GM12878 (cell line): Measurements from ENCODE around the gene USPL1. TPM values are rescaled to one million over a fixed set of nuclear protein-coding genes. Genes with fewer than 3 reads are reported as not detected.

Experiments used
- ATAC-seq: fragments of 200-7000 bp; cut with Tn5 transposase; 3 replicates; pipeline ENCODE4 v1.9.1; 2020; ENCODE audit warnings: mild to moderate bottlenecking, moderate library complexity
- BruUV-seq: library from RNA; stranded (reverse); fragments of 400-500 nt; replicated peaks from 2 replicates; lab custom pipeline; 2021; lab: Mats Ljungman, UMichigan
- CTCF ChIA-PET: fragments of 300-600 bp; sonication (Branson Sonifier 250); formaldehyde crosslinking; extraction: SDS; loops from one replicate; lab custom pipeline; 2021; ENCODE audit warnings: inconsistent platforms; lab: Yijun Ruan, JAX
- POLR2A ChIA-PET: fragments of 350-600 bp; formaldehyde crosslinking; extraction: SDS; loops from one replicate; lab custom pipeline; 2021; ENCODE audit warnings: inconsistent platforms; lab: Charles Lee
- RAD21 ChIA-PET: fragments of 300-600 bp; sonication (Branson Sonifier 250); formaldehyde crosslinking; loops from one replicate; lab custom pipeline; 2023; ENCODE audit warnings: antibody characterized with exemption; ENCODE audit not compliant: unreplicated experiment; lab: Charles Lee
- SMC1A ChIA-PET: fragments of 300-600 bp; sonication (Branson Sonifier 250); formaldehyde crosslinking; loops from one replicate; lab custom pipeline; 2023; ENCODE audit not compliant: unreplicated experiment, uncharacterized antibody; lab: Charles Lee
- DNase-seq: peaks from one replicate; pipeline ENCODE4 v3.0.0-alpha.2; 2011; ENCODE audit warnings: low read depth, low spot score
- FAIRE-seq: peaks from 3 replicates; lab custom pipeline; 2011; peaks lifted over from hg19 to GRCh38; lab: Jason Lieb, UNC
- H2AFZ ChIP-seq: 2 replicates; pipeline ENCODE4 v1.6.0; 2011; ENCODE audit warnings: low read depth, low read length, control low read depth; ENCODE audit not compliant: control insufficient read depth
- H3K27ac ChIP-seq: 2 replicates; pipeline ENCODE4 v1.5.1; 2011; ENCODE audit warnings: control low read depth; ENCODE audit not compliant: control insufficient read depth, insufficient read depth
- H3K27me3 ChIP-seq, 2 experiments: replicated peaks in 1 of 2; 2 replicates each; pipeline versions ENCODE4 v1.6.0 to v1.6.1; 2011; ENCODE audit warnings: low read length in 1 of 2; ENCODE audit not compliant: control insufficient read depth in 2 of 2, insufficient read depth in 2 of 2
- H3K36me3 ChIP-seq, 2 experiments: 2 replicates each; pipeline ENCODE4 v1.5.1; 2011; ENCODE audit warnings: low read length in 1 of 2; ENCODE audit not compliant: control insufficient read depth in 2 of 2, insufficient read depth in 2 of 2
- H3K4me1 ChIP-seq: 2 replicates; pipeline ENCODE4 v1.6.1; 2011; ENCODE audit warnings: mild to moderate bottlenecking, low read length, moderate library complexity, mixed read lengths; ENCODE audit not compliant: control insufficient read depth, insufficient read depth
- H3K4me2 ChIP-seq: 2 replicates; pipeline ENCODE4 v1.6.0; 2011; ENCODE audit warnings: control low read depth; ENCODE audit not compliant: control insufficient read depth, insufficient read depth
- H3K4me3 ChIP-seq: fragments of 200-600 bp; sonication (generic); 2 replicates; pipeline ENCODE4 v1.5.1; 2016
- H3K79me2 ChIP-seq: 2 replicates; pipeline ENCODE4 v1.6.0; 2011; ENCODE audit warnings: low read length; ENCODE audit not compliant: control insufficient read depth, insufficient read depth
- H3K9ac ChIP-seq: 2 replicates; pipeline ENCODE4 v1.8.0; 2011; ENCODE audit warnings: low read length, control low read depth, mixed read lengths; ENCODE audit not compliant: control insufficient read depth, insufficient read depth
- H3K9me3 ChIP-seq: replicated peaks from 3 replicates; pipeline ENCODE4 v1.5.1; 2011; ENCODE audit warnings: mild to moderate bottlenecking, low read length; ENCODE audit not compliant: control insufficient read depth, insufficient read depth
- H4K20me1 ChIP-seq: 2 replicates; pipeline ENCODE4 v1.6.0; 2011; ENCODE audit not compliant: control insufficient read depth, insufficient read depth
- E4F1 ChIP-seq: fragments of 450-650 bp; IDR thresholded peaks from 2 replicates; pipeline ENCODE4 v1.6.1; 2018; ENCODE audit warnings: borderline replicate concordance, mild to moderate bottlenecking; ENCODE audit not compliant: partially characterized antibody
- ETV6 ChIP-seq, 2 experiments: fragments of 450-650 bp in 1 of 2; IDR thresholded peaks in 1 of 2; conservative IDR thresholded peaks in 1 of 2; 2 replicates each; pipeline ENCODE4 v1.6.1; 2014; ENCODE audit warnings: antibody characterized with exemption in 1 of 2, borderline replicate concordance in 1 of 2, low read depth in 1 of 2, mild to moderate bottlenecking in 1 of 2, moderate library complexity in 1 of 2
- IRF3 ChIP-seq: fragments of 450-650 bp; IDR thresholded peaks from 2 replicates; pipeline ENCODE4 v1.6.1; 2014; ENCODE audit warnings: mild to moderate bottlenecking
- NR2F1 ChIP-seq: fragments of 450-650 bp; conservative IDR thresholded peaks from 2 replicates; pipeline ENCODE4 v1.6.1; 2017; ENCODE audit warnings: mild to moderate bottlenecking
- RFX5 ChIP-seq: IDR thresholded peaks from 2 replicates; pipeline ENCODE4 v1.6.1; 2011; ENCODE audit warnings: low read depth, low read length, improper control_type of control experiment
- SREBF1 ChIP-seq: IDR thresholded peaks from 2 replicates; pipeline ENCODE4 v1.6.1; 2012; ENCODE audit warnings: mild to moderate bottlenecking, low read length
- SRF ChIP-seq, 2 experiments: IDR thresholded peaks; 2 replicates each; pipeline ENCODE4 v1.6.1; 2011; ENCODE audit warnings: low read depth in 2 of 2, low read length in 2 of 2, mild to moderate bottlenecking in 1 of 2, moderate library complexity in 1 of 2
- TCF7 ChIP-seq: IDR thresholded peaks from 2 replicates; pipeline ENCODE4 v1.6.1; 2014; ENCODE audit warnings: antibody characterized with exemption, borderline replicate concordance
- WRNIP1 ChIP-seq: IDR thresholded peaks from 2 replicates; pipeline ENCODE4 v1.6.1; 2011; ENCODE audit warnings: low read depth, low read length, improper control_type of control experiment, borderline replicate concordance
- YY1 ChIP-seq: IDR thresholded peaks from 2 replicates; pipeline ENCODE4 v1.6.1; 2011; ENCODE audit warnings: low read depth, mild to moderate bottlenecking, low read length
- ZZZ3 ChIP-seq: IDR thresholded peaks from 2 replicates; pipeline ENCODE4 v1.6.1; 2011; ENCODE audit warnings: low read depth; ENCODE audit not compliant: control insufficient read depth, insufficient read length
- WGBS: methylation state at CpG from one replicate; pipeline ENCODE4 v1.1.6; 2016; ENCODE audit warnings: low lambda C conversion rate; ENCODE audit not compliant: insufficient replicate concordance, insufficient coverage; ENCODE audit errors: missing lambda C conversion rate; 5-methylcytosine and 5-hydroxymethylcytosine counted together
- in situ Hi-C: fragments of 300-500 bp; cut with MboI; formaldehyde crosslinking; loops from 9 replicates; pipeline ENCODE4 v1.14.3; 2018; ENCODE audit warnings: mixed read lengths
- intact Hi-C: fragments of 100-400 bp; cut with micrococcal nuclease; formaldehyde crosslinking; loops from one replicate; pipeline ENCODE4 v1.14.2; 2022; ENCODE audit not compliant: unreplicated experiment
- polyA plus RNA-seq, 11 experiments: library from polyadenylated mRNA; depleted of rRNA in 4 of 11; unstranded in 6 of 11; stranded (reverse) in 5 of 11; fragments of >200 nt; fragmentation: Nextera tagmentation in 4 of 11; fragmentation: Illumina TruSeq in 1 of 11; extraction: Ambion mirVana in 4 of 11; extraction: Trizol in 1 of 11; gene quantifications; 1 replicate in 1 of 11; 2 replicates in 10 of 11; pipeline versions ENCODE4 v1.2.1 to v1.2.3, GENCODE V29; 2011 to 2016; ENCODE audit warnings: inconsistent platforms in 2 of 11, missing spikeins in 2 of 11, low read depth in 1 of 11
- total RNA-seq, 4 experiments: library from RNA; depleted of rRNA in 3 of 4; stranded (reverse); fragments of >200 nt in 3 of 4; fragmentation: Illumina TruSeq in 1 of 4; extraction: Trizol in 1 of 4; gene quantifications; 2 replicates each; pipeline versions ENCODE4 v1.2.1 to v1.2.3, GENCODE V29; 2013 to 2021
- TF ChIP-seq, protein P1 (sequence below), 3 experiments: IDR thresholded peaks in 2 of 3; conservative IDR thresholded peaks in 1 of 3; 2 replicates each; pipeline ENCODE4 v1.5.1; 2011; ENCODE audit warnings: low read depth in 3 of 3, low read length in 3 of 3, mild to moderate bottlenecking in 3 of 3, control low read depth in 2 of 3, moderate library complexity in 2 of 3, inconsistent platforms in 1 of 3, mixed read lengths in 1 of 3; ENCODE audit not compliant: control insufficient read depth in 2 of 3, insufficient read depth in 1 of 3; ENCODE audit errors: extremely low read depth in 1 of 3

USPL1 gene
- total and polyA plus RNA-seq, 10 of the 15 experiments (the other 5 are each of a cell fraction or from before 2014, with no cell fraction given) = 7.9 to 23.2 (median 15.8) TPM

DNA sequence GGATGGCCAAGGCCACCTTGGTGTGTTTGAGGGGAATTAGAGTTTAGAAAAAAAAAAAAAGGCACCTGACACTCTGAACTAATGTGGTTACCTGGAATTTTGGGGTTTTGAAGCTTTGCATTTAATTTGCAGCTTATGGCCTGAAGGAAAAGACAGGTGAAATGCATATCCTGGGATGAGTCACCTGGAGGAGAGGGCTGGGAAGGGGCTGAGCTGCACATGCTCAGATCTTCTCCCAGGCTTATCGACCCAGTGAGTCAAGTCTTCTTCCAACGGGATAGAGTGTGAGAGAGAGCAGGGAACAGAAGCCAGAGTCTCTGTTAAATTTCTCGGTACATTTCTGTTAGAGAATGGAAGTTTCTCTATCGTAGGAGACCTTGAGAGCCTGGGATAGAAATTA lies 88.0 kb downstream of the USPL1 start:
- in situ Hi-C loops = no loop called here
- no peak for DNase-seq
- ATAC-seq = no peak
- BruUV-seq = no TSS peak
- TF ChIP-seq NR2F1 (no peak), WRNIP1 (no peak), RFX5 (no peak), E4F1 (no peak), IRF3 (no peak), TCF7 (no peak), ZZZ3 (no peak), SREBF1 (no peak), SRF (IDR thresholded peaks at IDR 0.05; ENCODE audit: low read depth in 2 of 2, low read length in 2 of 2) (no peak), YY1 (no peak), ETV6 (conservative IDR thresholded peaks at IDR 0.05 in 1 of 2, IDR thresholded peaks at IDR 0.05 in 1 of 2; ENCODE audit: borderline replicate concordance in 1 of 2, low read depth in 1 of 2) (no peak)
- TF ChIP-seq, protein P1, sequence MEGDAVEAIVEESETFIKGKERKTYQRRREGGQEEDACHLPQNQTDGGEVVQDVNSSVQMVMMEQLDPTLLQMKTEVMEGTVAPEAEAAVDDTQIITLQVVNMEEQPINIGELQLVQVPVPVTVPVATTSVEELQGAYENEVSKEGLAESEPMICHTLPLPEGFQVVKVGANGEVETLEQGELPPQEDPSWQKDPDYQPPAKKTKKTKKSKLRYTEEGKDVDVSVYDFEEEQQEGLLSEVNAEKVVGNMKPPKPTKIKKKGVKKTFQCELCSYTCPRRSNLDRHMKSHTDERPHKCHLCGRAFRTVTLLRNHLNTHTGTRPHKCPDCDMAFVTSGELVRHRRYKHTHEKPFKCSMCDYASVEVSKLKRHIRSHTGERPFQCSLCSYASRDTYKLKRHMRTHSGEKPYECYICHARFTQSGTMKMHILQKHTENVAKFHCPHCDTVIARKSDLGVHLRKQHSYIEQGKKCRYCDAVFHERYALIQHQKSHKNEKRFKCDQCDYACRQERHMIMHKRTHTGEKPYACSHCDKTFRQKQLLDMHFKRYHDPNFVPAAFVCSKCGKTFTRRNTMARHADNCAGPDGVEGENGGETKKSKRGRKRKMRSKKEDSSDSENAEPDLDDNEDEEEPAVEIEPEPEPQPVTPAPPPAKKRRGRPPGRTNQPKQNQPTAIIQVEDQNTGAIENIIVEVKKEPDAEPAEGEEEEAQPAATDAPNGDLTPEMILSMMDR (IDR thresholded peaks at IDR 0.05 in 2 of 3, conservative IDR thresholded peaks at IDR 0.05 in 1 of 3; ENCODE audit: control insufficient read depth in 2 of 3, extremely low read depth in 1 of 3, insufficient read depth in 1 of 3, low read depth in 3 of 3, low read length in 3 of 3) = no peak
- 21% methylated on average over 4 of the region's 4 CpGs for WGBS
- Histone ChIP-seq H3K27ac (no peak overlapping the region), H3K9me3 (no peaks in the 10 kb centered on the region), H3K36me3 (no peaks in the 10 kb centered on the region), H3K4me1 (peaks cover 9% of the 10 kb centered on the region), H3K4me3 (no peak overlapping the region), H3K9ac (no peak overlapping the region), H3K79me2 (no peaks in the 10 kb centered on the region), H4K20me1 (no peaks in the 10 kb centered on the region), H3K27me3 (peaks cover 0 to 2% of the 10 kb centered on the region in 2 experiments; a peak in 1 of 4 replicates), H2AFZ (no peak overlapping the region), H3K4me2 (no peak overlapping the region)
- ChIA-PET SMC1A (interaction anchor here (1.1 to 1.3 kb wide), 2 partner anchors 9 to 20 kb away, joined by 3 read pairs; no protein-coding TSS in a partner anchor), RAD21 (interaction anchor here (2.7 kb wide), 1 partner anchor 91 kb away, joined by 5 read pairs; no protein-coding TSS in a partner anchor), POLR2A (no interaction called here), CTCF (no interaction called here)
- intact Hi-C loops = no loop called here
- no peak for FAIRE-seq
